K562 (cell line): ENCODE data around the gene KCND3. TPM values are rescaled to one million over a fixed set of nuclear protein-coding genes. Genes with fewer than 3 reads are reported as not detected.

ENCODE experiments used
- CBX1 ChIP-seq: sonication (generic); IDR thresholded peaks from 2 replicates; pipeline ENCODE4 v1.6.1; 2016; ENCODE audit warnings: antibody characterized with exemption, low read depth, mild to moderate bottlenecking
- E2F4 ChIP-seq: sonication (generic); formaldehyde crosslinking; IDR thresholded peaks from 2 replicates; pipeline ENCODE4 v1.8.0; 2022; ENCODE audit warnings: mild to moderate bottlenecking, low read depth, missing genetic modification reagents
- E2F8 ChIP-seq: fragments of 450-650 bp; IDR thresholded peaks from 2 replicates; pipeline ENCODE4 v1.7.1; 2018; ENCODE audit warnings: mild to moderate bottlenecking, low read depth; ENCODE audit not compliant: partially characterized antibody
- ESRRA ChIP-seq: fragments of 450-650 bp; IDR thresholded peaks from 2 replicates; pipeline ENCODE4 v1.6.1; 2014; ENCODE audit warnings: low read depth, mild to moderate bottlenecking, moderate library complexity, borderline replicate concordance
- ETS1 ChIP-seq: conservative IDR thresholded peaks from 2 replicates; pipeline ENCODE4 v1.6.1; 2011; ENCODE audit warnings: low read depth, mild to moderate bottlenecking, low read length; ENCODE audit not compliant: control insufficient read depth
- GATAD2B ChIP-seq: fragments of 450-650 bp; IDR thresholded peaks from 2 replicates; pipeline ENCODE4 v1.6.1; 2017; ENCODE audit warnings: mild to moderate bottlenecking, borderline replicate concordance
- HDAC6 ChIP-seq: IDR thresholded peaks from 2 replicates; pipeline ENCODE4 v1.6.1; 2012; ENCODE audit warnings: low read depth, mild to moderate bottlenecking, control low read depth, inconsistent platforms, low read length, moderate library complexity
- HES1 ChIP-seq: fragments of 450-650 bp; IDR thresholded peaks from 2 replicates; pipeline ENCODE4 v1.6.1; 2016; ENCODE audit warnings: low read depth, mild to moderate bottlenecking, moderate library complexity
- HMGN3 ChIP-seq: IDR thresholded peaks from 2 replicates; pipeline ENCODE4 v1.6.1; 2011; ENCODE audit warnings: borderline replicate concordance, low read depth, mild to moderate bottlenecking, mixed read lengths, low read length; ENCODE audit not compliant: insufficient read length; ENCODE audit errors: extremely low read depth
- KLF13 ChIP-seq: fragments of 450-650 bp; IDR thresholded peaks from 2 replicates; pipeline ENCODE4 v1.6.1; 2016; ENCODE audit warnings: missing genetic modification characterization, low read depth, mild to moderate bottlenecking, missing compliant biosample characterization, moderate library complexity, borderline replicate concordance
- MEF2A ChIP-seq: IDR thresholded peaks from 2 replicates; pipeline ENCODE4 v1.6.1; 2011; ENCODE audit warnings: low read depth, mild to moderate bottlenecking, low read length, moderate library complexity; ENCODE audit not compliant: control insufficient read depth
- NFIC ChIP-seq: fragments of 450-650 bp; IDR thresholded peaks from 2 replicates; pipeline ENCODE4 v1.6.1; 2017; ENCODE audit warnings: mild to moderate bottlenecking, inconsistent platforms
- PCBP2 ChIP-seq: fragments of 200-400 bp; formaldehyde crosslinking; IDR thresholded peaks from 2 replicates; pipeline ENCODE4 v1.6.1; 2018; ENCODE audit warnings: low read length, low read depth, mild to moderate bottlenecking, moderate library complexity; ENCODE audit not compliant: poor library complexity, severe bottlenecking
- POLR3G ChIP-seq: IDR thresholded peaks from 2 replicates; pipeline ENCODE4 v1.6.1; 2011; ENCODE audit not compliant: insufficient read length, insufficient replicate concordance; ENCODE audit errors: extremely low read depth
- SMAD2 ChIP-seq: fragments of 150-350 bp; IDR thresholded peaks from 2 replicates; pipeline ENCODE4 v1.6.1; 2014; ENCODE audit warnings: low read depth, mild to moderate bottlenecking, low read length
- TEAD4 ChIP-seq, 2 experiments: sonication (generic) in 1 of 2; formaldehyde crosslinking in 1 of 2; IDR thresholded peaks; 2 replicates each; pipeline versions ENCODE4 v1.6.1 to v1.8.0; 2012 to 2022; ENCODE audit warnings: borderline replicate concordance in 1 of 2, inconsistent platforms in 1 of 2, low read length in 1 of 2, mild to moderate bottlenecking in 1 of 2, missing genetic modification reagents in 1 of 2
- USF1 ChIP-seq: sonication (generic); formaldehyde crosslinking; IDR thresholded peaks from 2 replicates; pipeline ENCODE4 v1.9.0; 2022; ENCODE audit warnings: mild to moderate bottlenecking, missing genetic modification reagents
- YBX1 ChIP-seq: fragments of 450-650 bp; IDR thresholded peaks from 2 replicates; pipeline ENCODE4 v1.7.1; 2016; ENCODE audit warnings: mild to moderate bottlenecking
- ZNF197 ChIP-seq: fragments of 200-800 bp; sonication (Bioruptor generic); IDR thresholded peaks from 2 replicates; pipeline ENCODE4 v1.6.1; 2016; ENCODE audit warnings: low read depth, missing genetic modification characterization, missing compliant biosample characterization
- ZNF282 ChIP-seq: sonication (generic); formaldehyde crosslinking; IDR thresholded peaks from 2 replicates; pipeline ENCODE4 v1.8.1; 2023; ENCODE audit warnings: missing genetic modification reagents
- polyA plus RNA-seq, 8 experiments: library from polyadenylated mRNA; depleted of rRNA in 4 of 8; stranded (reverse) in 5 of 8; unstranded in 3 of 8; fragments of >200 nt; fragmentation: Nextera tagmentation in 2 of 8; fragmentation: Illumina TruSeq in 1 of 8; extraction: Ambion mirVana in 2 of 8; extraction: Trizol in 1 of 8; gene quantifications; 2 replicates each; pipeline versions ENCODE4 v1.2.1 to v1.2.3, GENCODE V29; 2011 to 2014; ENCODE audit warnings: inconsistent platforms in 1 of 8, missing spikeins in 1 of 8
- total RNA-seq, 7 experiments: library from RNA; depleted of rRNA in 6 of 7; stranded (reverse); fragments of >200 nt in 6 of 7; fragmentation: Illumina TruSeq in 2 of 7; extraction: Trizol in 2 of 7; gene quantifications; 2 replicates each; pipeline versions ENCODE4 v1.2.1 to v1.2.3, GENCODE V29; 2011 to 2021; ENCODE audit warnings: low replicate concordance in 1 of 7

KCND3 gene
- total and polyA plus RNA-seq, 9 of the 15 experiments (the other 6 are each of a cell fraction or from before 2014, with no cell fraction given): not detected

GRCh38 chr1:111738436-111739193, 250.9 kb downstream of the KCND3 start (continued):
- TF ChIP-seq PCBP2 (no peak), USF1 (CRISPR knock-in tag) (no peak), KLF13 (tag) (no peak), YBX1 (no peak), NFIC (peak; percentile 54; the same call in 1 of the 2 replicates), ZNF197 (CRISPR knock-in tag) (no peak), POLR3G (no peak), HDAC6 (no peak), ZNF282 (no peak), TEAD4 (IDR thresholded peaks at IDR 0.05; ENCODE audit: low read length) (no peak), TEAD4 (CRISPR knock-in tag; IDR thresholded peaks at IDR 0.05; ENCODE audit: borderline replicate concordance) (peak; percentile 73; the same call in 1 of the 2 replicates), MEF2A (no peak), ESRRA (0 out of 2 replicates have a peak, but pooled peaks have one; percentile 4), E2F4 (CRISPR knock-in tag) (no peak), CBX1 (no peak), E2F8 (no peak), HES1 (no peak), HMGN3 (no peak), SMAD2 (no peak), ETS1 (no peak), GATAD2B (no peak)
